GM18511 (cell line): ENCODE data around the gene FAM217B.
"Not testable (repeated sequence)": the region's sequence is repeated elsewhere in the genome, so short reads cannot be mapped to it uniquely, and the experiment has no call there.

Experiments
- ATAC-seq: cut with Tn5 transposase; IDR thresholded peaks from one replicate; pipeline ENCODE4 v1.9.1; 2021; ENCODE audit warnings: mild to moderate bottlenecking, moderate library complexity; ENCODE audit not compliant: unreplicated experiment

The FAM217B gene

DNA sequence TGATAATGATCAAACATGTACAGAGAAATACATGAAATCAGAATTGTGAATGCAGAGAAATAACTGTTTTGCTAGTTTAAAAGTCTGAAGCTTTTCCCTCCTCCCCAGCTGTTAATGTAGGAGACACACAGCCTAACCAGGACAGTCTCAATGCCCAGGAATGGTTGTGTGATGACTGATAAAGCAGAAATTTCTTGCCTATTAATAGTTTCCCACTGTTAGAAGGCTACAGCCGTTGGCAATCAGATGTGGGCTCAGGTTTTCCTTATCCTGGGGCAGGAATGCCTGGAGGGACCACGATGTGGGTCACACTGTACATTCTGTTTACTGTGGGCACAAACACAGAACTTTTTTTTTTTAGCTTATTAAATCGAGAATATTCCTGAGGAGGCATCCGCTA is 2.0 kb upstream of the FAM217B start:
- no peak for ATAC-seq

DNA sequence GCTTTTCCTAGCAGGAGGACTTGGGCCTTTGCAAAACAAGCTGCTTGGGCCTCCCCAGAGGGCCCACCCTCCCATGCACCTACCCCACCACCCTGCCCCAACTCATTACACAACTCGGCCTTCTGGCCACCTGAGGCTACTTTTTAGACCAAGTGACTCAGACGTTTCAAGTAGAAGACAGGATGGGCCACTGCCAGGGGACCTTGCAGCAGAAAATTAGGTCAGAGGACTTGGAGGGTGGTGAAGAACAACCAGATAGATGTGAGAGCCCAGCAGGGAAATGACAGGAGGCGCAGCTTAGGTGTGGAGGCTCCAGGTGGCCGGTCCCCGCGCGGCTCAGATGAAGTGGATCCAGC is 1.5 kb upstream of the FAM217B start:
- ATAC-seq = no peak

DNA sequence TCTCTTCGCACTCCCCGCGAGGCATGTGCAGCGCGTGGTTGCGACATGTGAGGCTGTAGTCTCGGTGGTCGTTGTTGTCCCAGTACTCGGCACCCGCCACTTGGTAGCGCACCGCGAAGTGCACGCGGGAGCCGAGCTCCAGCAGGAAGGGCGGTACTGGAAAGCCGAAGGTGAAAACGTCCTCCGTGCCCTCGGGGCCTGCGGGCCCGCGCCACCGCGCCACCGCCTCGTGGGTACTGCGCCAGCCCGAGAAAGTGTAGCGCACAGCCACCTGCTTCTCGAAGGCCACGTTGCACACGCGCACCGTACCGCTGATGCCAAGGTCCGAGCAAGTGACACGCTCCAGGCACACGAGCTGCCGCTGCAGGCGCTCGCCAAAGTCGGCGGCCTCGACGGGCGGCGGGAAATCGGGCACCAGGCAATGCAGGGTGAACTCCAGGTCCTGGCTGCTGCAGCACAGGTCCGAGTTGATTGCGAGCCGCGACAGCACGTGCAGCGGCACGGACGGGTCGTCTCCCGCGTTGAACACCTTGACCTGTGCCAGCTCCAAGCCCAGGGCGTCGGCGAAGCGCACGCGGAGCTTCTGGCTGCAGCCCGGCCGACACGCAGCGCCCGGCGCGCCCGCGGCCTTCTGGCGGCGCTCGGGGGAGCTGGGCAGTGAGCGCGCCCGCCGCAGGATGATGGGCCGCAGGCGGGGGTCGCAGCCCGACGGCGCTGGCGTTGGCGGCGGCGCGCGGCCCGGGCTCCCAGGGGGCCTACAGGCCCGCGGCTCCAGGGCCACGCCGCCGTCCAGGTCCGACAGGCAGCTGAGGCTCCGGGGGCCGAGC is 924 bp upstream of the FAM217B start:
- no peak for ATAC-seq

DNA sequence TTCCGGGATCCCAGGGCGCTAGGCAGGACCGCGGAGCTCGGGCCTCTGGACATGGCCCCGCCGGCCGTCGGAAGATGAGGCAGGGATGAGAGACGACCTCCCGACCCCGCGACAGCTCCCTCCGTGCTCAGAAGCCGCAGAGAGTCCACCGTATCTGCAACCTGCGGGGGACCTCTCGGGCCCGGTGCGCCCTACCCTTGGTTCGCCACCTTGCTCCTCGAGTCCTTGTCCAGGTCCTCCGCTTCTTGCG is 385 bp upstream of the FAM217B start:
- peak; percentile 48 for ATAC-seq

DNA sequence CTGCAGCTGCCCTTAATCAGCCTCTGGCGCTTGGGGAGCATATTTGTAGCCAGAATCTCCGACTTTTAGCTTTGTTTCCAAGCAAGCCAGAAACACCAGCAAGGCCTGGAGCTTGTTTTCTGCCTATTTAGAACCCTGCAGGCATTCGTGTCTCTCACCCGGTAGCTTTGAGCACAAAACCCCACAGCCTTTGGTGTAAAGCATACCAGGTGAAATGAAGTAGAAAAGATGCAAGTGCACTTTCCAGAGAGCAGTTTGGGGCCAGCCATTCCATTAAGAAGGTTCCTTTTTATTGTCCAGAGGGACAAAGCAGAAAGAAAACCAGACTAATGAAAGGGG is 736 bp downstream of the FAM217B start:
- no peak for ATAC-seq

DNA sequence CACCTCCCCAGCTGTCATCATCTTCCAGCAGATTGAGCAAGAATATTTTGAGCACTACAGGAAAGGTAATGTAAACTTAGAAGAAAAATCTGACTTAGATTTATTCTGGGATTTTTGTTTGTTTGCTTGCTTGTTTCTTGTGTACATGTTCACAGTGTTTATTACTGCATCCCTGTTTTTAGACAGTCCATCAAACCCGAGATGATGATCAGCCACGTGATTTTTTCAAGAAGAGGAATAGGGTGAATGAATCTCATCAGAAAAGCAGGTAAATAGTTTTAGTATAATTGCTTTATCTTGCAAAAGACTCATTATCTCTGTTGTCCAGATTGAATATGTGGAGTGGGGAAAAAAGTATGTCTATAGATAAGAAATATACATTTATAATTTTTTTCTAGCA is 2.1 kb downstream of the FAM217B start:
- no peak for ATAC-seq

DNA sequence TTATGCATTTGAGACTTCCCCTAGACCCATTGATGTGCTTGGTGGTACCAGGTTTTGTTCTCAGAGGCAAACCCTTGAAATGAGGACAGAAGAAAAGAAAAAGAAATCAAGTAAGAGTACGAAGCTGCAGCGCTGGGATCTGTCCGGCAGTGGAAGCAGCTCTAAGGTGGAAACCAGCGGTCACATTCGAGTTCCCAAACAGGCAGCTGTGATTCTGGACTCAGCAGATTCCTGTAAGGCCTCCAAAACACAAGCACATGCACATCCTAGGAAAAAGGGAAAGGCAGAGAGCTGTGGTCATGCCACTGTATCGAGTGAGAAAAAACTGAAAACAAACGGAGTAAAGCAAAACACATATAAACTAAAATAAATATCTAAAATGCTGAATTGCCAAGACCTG is 4.5 kb downstream of the FAM217B start:
- no peak for ATAC-seq

DNA sequence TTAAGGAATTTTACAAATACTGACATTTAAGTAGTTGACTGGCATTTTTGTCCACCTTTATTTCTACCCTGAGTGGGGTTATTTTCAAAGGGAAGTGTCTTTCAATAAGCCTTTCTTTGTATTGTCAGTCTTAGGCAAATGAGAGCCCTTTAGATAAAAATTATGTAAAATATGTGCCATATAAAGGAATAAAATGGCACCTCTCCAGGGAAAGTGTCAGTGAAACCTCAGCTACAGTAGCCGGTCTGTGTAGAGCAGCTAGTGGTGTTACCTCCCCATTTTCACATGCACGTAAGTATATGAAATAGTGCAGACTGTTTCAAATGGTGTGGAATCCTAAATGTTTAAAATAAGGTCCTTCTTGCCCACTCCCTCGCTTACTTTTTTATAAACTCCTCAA is 5.0 kb downstream of the FAM217B start:
- no peak for ATAC-seq

DNA sequence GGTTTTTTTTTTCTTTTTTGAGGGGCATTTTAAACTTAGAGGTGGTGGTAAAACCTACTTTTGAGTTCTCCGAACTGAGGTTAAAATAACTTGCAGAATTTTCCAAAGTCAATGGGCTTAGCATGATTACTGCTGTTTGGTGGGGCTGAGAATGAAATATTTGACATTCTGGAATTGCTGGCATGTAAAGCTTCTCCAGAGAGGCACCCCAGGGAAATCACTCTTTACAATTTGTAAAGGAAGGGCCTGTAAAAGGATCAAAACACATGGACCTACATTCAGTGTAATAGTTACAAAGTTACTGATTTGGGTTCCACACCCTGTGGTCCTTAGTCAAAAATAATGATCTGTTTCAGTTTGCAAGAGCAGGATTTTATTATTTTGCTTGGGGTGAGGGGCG is 5.5 kb downstream of the FAM217B start:
- no peak for ATAC-seq

DNA sequence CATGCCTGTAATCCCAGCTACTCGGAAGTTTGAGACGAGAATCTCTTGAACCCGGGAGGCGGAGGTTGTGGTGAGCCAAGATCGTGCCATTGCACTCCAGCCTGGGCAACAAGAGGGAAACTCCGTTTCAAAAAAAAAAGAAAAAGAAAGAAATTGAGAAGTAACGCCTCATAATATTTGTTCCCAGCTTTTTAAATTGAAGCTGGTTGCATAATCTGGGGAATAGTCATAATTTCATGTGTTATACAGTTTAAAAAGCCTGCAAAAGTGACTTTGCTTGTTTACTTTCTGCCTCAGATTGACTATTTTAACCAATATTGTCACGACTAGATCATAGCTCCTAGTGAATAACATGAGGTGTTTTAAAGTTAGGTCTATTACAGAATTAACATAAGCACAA is 7.2 kb downstream of the FAM217B start:
- no peak for ATAC-seq

DNA sequence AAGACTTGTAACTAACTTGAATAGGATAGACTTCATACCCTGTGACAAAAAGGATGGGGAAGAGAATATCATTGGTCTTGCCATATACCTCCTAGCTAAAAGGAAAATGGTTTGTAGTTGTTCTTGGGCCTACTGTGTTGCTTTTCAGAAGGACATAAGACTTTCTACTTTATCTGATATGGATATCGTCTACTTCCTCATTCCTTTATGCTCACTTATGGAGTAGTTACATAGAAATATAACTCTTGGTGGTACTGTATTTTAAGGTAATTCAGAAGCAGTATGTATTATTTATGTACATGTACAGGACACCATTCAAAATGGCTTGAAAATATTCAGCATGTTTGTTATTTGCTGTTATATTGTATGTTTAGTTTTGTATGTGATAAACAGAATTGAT is 8.0 kb downstream of the FAM217B start:
- ATAC-seq = no peak

DNA sequence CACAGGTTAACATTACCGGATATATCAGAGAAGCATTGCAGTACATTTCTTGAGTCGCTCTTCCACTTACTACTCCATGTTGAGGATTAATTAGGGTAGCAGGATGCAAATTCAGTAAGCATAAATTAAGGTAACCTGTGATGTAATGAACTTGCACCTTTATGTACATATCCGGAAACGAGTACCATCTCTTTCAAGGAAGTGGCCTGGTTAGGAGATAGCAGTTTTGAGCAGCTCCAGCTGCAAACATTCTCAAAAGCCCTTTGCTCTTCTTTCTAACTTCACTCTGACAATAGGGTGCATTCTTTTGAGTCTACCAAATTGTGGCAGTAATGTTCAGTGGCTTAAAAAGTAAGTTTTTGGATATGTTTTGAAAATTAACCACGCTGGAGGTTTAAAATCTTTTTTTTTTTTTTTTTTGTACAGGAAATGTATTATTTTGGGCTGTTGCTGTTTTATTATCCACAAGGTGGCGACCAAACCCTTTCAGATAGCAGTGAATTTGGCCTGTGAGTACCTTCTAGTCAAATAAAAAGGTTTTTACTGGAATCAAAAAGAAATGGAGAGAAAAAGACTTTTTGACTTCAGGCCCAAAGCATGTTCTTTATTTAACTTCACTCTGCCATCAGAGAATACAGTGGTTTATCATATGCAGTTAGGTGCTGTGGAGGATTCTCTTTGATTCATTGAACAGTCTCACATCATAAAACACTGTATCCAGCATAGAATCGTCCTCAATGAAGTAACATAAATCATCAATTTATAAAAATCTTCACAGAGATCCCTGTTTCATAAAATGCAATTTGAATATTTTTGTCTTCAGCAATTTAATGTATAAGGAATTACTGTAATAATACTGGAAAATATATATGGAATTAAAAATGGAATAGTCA is 8.9 kb downstream of the FAM217B start:
- ATAC-seq = peak; percentile 79

DNA sequence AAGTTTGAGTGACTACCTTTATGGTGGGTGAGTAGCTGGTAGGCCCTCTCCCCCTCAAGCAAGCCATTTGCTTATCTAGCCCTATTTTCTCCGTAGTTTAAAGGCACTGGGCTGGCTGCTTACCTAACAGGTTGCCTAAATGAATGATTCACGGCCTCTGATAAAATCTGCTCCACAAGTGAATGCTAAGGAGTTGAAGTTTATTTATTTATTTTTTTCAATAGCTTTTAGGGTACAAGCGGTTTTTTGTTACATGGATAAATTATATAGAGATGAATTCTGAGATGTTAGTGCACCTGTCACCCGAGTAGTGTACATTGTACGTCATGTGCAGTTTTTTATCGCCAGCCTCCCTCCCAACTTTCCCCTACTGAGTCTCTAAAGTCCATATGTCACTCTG is 9.7 kb downstream of the FAM217B start:
- ATAC-seq = no peak

DNA sequence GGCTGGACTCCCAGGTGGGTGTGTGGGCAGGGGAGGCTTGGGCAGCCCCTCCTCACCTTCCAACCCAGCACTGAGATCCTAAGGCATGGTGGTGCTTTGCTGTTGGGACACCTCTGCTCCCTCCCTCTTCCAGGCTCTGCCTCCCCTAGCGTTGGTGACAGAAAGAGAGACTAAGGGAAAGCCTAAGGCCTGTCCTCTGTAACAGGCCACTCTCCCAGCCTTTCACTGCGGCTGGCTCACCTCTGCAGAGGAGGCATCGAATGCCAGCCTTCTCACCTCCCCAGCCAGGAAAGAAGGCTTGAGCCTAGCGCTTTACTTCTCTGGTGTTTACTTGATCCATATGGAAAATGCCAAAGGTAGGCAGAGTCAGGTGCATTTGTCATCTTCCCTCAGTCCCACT is 14.5 kb downstream of the FAM217B start:
- no peak for ATAC-seq

DNA sequence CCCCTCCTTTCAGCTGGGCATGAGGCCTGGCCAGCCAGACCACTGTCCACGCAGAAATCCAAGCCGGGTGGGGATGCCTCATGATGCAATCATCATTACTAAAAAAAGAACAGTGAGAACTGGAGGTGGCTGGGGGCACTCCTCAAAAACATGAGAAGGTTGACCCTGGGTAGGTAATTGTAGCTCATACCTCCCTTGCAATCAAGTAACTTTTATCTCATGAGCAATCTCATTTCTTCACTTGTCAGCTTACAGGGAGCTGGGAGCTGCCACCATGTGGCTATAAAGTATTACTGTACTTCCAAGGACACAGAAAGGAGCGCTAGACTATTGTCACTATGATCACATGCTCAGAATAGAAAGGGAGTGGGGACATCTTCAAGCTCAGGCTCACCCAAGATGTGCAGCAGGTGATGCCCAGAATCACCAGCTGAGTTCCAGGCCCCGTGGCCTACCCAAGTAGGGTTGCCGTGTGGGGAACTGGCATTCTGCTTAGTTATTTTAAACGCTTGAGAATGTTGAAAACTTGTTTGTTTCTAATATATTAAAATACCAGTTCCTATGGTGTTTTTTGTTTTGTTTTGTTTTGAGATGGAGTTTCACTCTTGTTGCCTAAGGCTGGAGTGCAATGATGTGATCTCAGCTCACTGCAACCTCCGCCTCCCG is 15.1 kb downstream of the FAM217B start:
- no peak for ATAC-seq

DNA sequence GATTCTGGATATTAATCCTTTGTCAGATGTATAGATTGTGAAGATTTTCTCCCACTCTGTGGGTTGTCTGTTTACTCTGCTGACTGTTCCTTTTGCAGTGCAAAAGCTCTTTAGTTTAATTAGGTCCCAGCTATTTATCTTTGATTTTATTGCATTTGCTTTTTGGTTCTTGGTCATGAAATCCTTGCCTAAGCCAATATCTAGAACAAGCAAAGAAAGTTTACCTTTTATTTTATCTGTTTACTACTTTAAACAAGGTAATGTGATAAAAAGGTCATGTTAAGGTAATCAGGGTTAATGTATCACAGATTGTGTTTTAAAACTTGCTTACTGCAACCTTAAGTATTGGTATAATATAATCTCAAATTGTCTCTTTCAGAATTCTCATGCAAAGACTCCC is 17.4 kb downstream of the FAM217B start:
- not testable (repeated sequence) for ATAC-seq

DNA sequence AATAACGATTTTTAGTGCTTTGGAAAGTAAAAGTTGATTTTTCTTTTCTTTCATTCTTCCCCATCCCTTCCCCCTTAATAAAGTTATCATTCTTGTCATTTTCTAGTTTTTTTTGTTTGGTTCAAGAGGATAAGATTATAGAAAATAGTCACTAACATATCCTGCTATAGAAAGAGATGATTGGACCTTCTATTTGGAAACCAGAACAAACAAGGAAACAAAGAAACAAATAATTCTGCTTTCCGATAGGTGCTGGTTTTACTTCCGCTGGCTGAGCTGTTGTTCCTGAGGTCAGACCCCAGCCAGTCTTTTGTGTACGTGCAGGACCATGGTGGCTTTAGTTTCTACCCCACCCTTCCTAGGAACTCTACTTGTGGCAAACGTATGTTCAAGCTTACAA is 17.9 kb downstream of the FAM217B start, which contains the start of gene CDH26:
Gene CDH26, plus strand, starts transcription at position 301 of the 400 bp plus-strand sequence. CDS start 304 bp downstream, outside the sequence.
- ATAC-seq = no peak

DNA sequence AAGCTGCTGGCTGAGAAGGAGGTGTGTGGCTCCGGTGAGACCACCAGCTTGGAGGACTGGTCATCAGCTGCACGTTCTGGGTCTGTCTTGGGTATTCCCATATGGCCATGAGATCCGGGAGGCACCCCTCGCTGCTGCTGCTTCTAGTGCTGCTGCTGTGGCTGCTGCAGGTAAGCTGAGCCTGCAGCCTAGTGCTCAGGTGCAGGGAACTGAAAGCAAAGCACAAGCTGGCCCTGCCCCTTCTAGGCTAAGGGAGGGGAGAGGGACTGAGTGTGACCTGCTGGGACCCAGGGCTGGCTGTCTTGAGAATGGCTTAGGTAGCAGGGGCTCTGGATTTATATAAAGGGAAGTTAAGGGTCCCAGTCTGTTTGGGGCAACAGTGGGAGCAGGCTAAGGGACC is 18.4 kb downstream of the FAM217B start:
- no peak for ATAC-seq

DNA sequence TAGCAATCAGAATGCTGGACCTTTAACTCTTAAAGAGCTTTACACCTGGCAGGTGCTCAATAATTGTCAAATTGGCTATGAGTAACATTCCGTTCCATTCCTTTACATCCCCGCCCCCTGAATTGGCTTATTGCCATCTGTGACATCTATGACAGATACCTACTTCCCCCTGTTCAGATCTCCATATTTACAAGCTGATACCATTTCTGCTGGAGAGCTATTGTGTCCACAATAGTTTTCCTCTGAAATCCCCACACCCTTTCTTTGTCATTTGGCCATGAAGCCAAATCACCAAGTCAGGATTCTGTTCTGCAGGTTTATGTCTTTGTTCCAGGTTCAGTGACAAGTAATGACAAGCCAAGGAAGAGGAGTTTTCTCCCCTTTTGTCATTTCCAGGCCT is 21.2 kb downstream of the FAM217B start:
- ATAC-seq = no peak

DNA sequence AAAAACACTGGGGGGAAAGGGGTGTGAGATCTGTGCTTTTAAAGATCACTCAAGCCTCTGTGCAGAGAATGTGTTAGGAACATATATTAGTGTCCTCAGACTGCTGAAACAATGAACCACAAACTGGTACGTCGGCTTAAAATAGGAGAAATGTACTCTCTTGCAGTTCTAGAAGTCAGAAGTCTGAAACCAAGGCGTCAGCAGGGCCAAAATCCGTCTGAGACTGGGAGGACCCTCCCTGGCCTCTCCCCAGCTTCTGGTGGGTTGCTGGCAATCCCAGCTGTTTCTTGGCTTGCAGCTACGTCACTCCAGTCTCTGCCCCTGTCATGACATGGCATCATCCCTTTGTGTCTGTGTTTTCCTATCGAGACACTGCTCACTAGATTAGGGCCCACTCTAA is 22.0 kb downstream of the FAM217B start:
- no peak for ATAC-seq

DNA sequence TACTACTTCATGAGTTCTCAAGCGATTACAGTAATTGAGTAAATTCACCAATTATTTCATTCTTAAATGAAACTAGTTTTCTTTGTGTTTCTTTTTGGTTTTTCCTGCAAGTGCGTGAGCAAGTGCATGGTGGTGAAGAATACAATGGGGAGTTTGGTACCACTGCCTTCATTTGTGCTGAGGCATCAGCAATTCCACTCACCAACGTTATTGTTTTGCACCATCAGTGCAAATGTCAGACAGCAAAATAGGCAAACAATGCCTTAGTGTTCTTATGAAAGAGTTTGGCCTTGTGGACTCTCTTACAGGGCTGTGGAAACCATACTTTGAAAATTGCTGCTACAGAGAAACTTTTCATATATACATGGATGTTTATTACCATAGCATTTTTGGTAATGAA is 26.2 kb downstream of the FAM217B start:
- no peak for ATAC-seq

DNA sequence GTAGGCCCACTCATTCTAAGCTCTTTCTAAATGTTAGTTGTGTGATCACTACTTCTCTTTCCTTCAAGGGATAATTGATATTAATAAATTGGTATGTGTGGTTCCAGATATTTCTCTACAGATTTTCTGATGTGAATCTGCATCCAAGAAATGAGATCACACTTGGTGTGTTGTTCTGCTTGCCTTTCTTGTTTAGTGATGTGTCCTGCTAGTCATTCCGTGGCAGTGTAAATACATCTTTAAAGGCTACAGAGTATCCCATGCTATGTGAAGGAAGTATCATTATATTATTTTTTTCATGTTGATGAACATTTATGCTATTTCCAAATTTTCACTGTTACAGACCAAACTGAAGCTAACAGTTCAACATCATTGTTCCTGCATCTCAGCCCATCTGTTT is 31.2 kb downstream of the FAM217B start:
- no peak for ATAC-seq
